HCT116 (cell line): ENCODE results near the gene CAPN9. TPM values are rescaled to one million over a fixed set of nuclear protein-coding genes. Genes with fewer than 3 reads are reported as not detected.

ENCODE experiments used
- ATAC-seq: fragments of 200-7000 bp; cut with Tn5 transposase; 2 replicates; pipeline ENCODE4 v1.9.1; 2020; ENCODE audit warnings: mild to moderate bottlenecking, moderate library complexity
- BruUV-seq: library from RNA; stranded (reverse); fragments of 400-500 nt; replicated peaks from 2 replicates; lab custom pipeline; 2021; lab: Mats Ljungman, UMichigan
- CTCF ChIA-PET: fragments of 300-600 bp; sonication (Branson Sonifier 250); formaldehyde crosslinking; loops from one replicate; lab custom pipeline; 2021; ENCODE audit warnings: antibody characterized with exemption; lab: Charles Lee
- POLR2A ChIA-PET: fragments of 300-600, 350-600 bp; sonication (Branson Sonifier 250); formaldehyde crosslinking; loops from one replicate; lab custom pipeline; 2021; ENCODE audit warnings: antibody characterized with exemption; lab: Charles Lee
- RAD21 ChIA-PET, 2 experiments: fragments of 300-600 bp; sonication (Branson Sonifier 250); formaldehyde crosslinking; loops; one replicate each; lab custom pipeline; 2023; ENCODE audit warnings: low total read pairs in 2 of 2; ENCODE audit not compliant: uncharacterized antibody in 2 of 2, unreplicated experiment in 2 of 2, low non-redundant PET in 1 of 2; lab: Charles Lee
- DNase-seq: peaks from one replicate; pipeline ENCODE4 v3.0.0-alpha.2; 2010; ENCODE audit warnings: low read depth, low spot score
- H2AFZ ChIP-seq: fragments of 200-600 bp; shearing (Covaris generic), sonication (generic); 2 replicates; pipeline ENCODE4 v1.6.1; 2017; ENCODE audit warnings: low read depth, mixed run types, mixed read lengths, antibody characterized with exemption, low read length; ENCODE audit not compliant: poor library complexity, severe bottlenecking
- H3K27ac ChIP-seq: 2 replicates; pipeline ENCODE4 v1.5.1; 2012; ENCODE audit warnings: low read depth, low read length
- H3K27me3 ChIP-seq: fragments of 200-600 bp; sonication (generic); 2 replicates; pipeline ENCODE4 v1.6.1; 2016; ENCODE audit warnings: mixed run types, low read length, mixed read lengths; ENCODE audit not compliant: insufficient read depth
- H3K36me3 ChIP-seq, 2 experiments: fragments of 200-500 bp in 1 of 2; fragments of 200-600 bp in 1 of 2; sonication (Bioruptor generic) in 1 of 2; sonication (generic) in 1 of 2; 2 replicates each; pipeline versions ENCODE4 v1.5.1 to v1.6.1; 2014 to 2016; ENCODE audit warnings: low read length in 2 of 2, inconsistent platforms in 1 of 2, mixed read lengths in 1 of 2, mixed run types in 1 of 2; ENCODE audit not compliant: insufficient read depth in 2 of 2, control insufficient read depth in 1 of 2
- H3K4me1 ChIP-seq, 2 experiments: fragments of 200-600 bp in 1 of 2; sonication (generic) in 1 of 2; 2 replicates each; pipeline versions ENCODE4 v1.5.1 to v1.6.1; 2012 to 2017; ENCODE audit warnings: low read length in 2 of 2, inconsistent platforms in 1 of 2, mild to moderate bottlenecking in 1 of 2, mixed read lengths in 1 of 2, mixed run types in 1 of 2, moderate library complexity in 1 of 2; ENCODE audit not compliant: insufficient read depth in 2 of 2, control insufficient read depth in 1 of 2
- H3K4me2 ChIP-seq: fragments of 200-600 bp; sonication (generic); 2 replicates; pipeline ENCODE4 v1.6.1; 2017; ENCODE audit warnings: mixed run types, low read length, mixed read lengths
- H3K4me3 ChIP-seq, 2 experiments: fragments of 200-600 bp in 1 of 2; sonication (generic) in 1 of 2; replicated peaks in 1 of 2; 2 replicates each; pipeline ENCODE4 v1.5.1; 2011 to 2016; ENCODE audit warnings: low read length in 2 of 2, control low read depth in 1 of 2, low read depth in 1 of 2, mild to moderate bottlenecking in 1 of 2, mixed read lengths in 1 of 2, mixed run types in 1 of 2
- H3K79me2 ChIP-seq: fragments of 200-600 bp; sonication (generic); 2 replicates; pipeline ENCODE4 v1.6.1; 2017; ENCODE audit warnings: mild to moderate bottlenecking, mixed run types, low read length, moderate library complexity, mixed read lengths; ENCODE audit not compliant: insufficient read depth
- H3K9ac ChIP-seq: fragments of 200-600 bp; sonication (generic); 2 replicates; pipeline ENCODE4 v1.6.1; 2016; ENCODE audit warnings: low read length, mixed read lengths
- H3K9me2 ChIP-seq: fragments of 200-600 bp; sonication (generic), shearing (Covaris generic); 2 replicates; pipeline ENCODE4 v1.6.1; 2017; ENCODE audit warnings: mixed run types, mild to moderate bottlenecking, moderate library complexity; ENCODE audit not compliant: insufficient read depth
- H3K9me3 ChIP-seq, 2 experiments: fragments of 200-500 bp in 1 of 2; fragments of 200-600 bp in 1 of 2; sonication (Bioruptor generic) in 1 of 2; sonication (generic) in 1 of 2; 2 replicates each; pipeline ENCODE4 v1.6.1; 2014 to 2017; ENCODE audit warnings: low read length in 2 of 2, mixed read lengths in 2 of 2, inconsistent platforms in 1 of 2, low read depth in 1 of 2, mild to moderate bottlenecking in 1 of 2, mixed run types in 1 of 2, moderate library complexity in 1 of 2; ENCODE audit not compliant: control insufficient read depth in 1 of 2, insufficient read depth in 1 of 2
- H4K20me1 ChIP-seq: fragments of 200-600 bp; sonication (generic), shearing (Covaris generic); 2 replicates; pipeline ENCODE4 v1.6.1; 2017; ENCODE audit warnings: mixed run types, mild to moderate bottlenecking, moderate library complexity; ENCODE audit not compliant: insufficient read depth
- CEBPB ChIP-seq: IDR thresholded peaks from 2 replicates; pipeline ENCODE4 v1.6.1; 2012; ENCODE audit warnings: low read depth
- JUND ChIP-seq: IDR thresholded peaks from 2 replicates; pipeline ENCODE4 v1.6.1; 2012
- POLR2A ChIP-seq: IDR thresholded peaks from 2 replicates; pipeline ENCODE4 v1.7.0; 2011; ENCODE audit warnings: borderline replicate concordance; ENCODE audit not compliant: insufficient read depth, insufficient read length; ENCODE audit errors: extremely low read depth
- POLR2AphosphoS5 ChIP-seq: IDR thresholded peaks from 2 replicates; pipeline ENCODE4 v1.6.1; 2011; ENCODE audit warnings: mild to moderate bottlenecking, low read depth, low read length, moderate library complexity
- TCF7L2 ChIP-seq: IDR thresholded peaks from 2 replicates; pipeline ENCODE4 v1.7.0; 2011; ENCODE audit warnings: borderline replicate concordance, inconsistent platforms; ENCODE audit not compliant: insufficient read depth, insufficient read length; ENCODE audit errors: extremely low read depth
- intact Hi-C: fragments of 100-400 bp; cut with micrococcal nuclease; formaldehyde crosslinking; loops from 2 replicates; pipeline ENCODE4 v1.10.0; 2022
- total RNA-seq: library from RNA; stranded (reverse); gene quantifications from one replicate; pipeline ENCODE4 v1.2.1, GENCODE V29; 2021; ENCODE audit not compliant: unreplicated experiment
- TF ChIP-seq, protein P1 (sequence below): IDR thresholded peaks from 2 replicates; pipeline ENCODE4 v1.6.1; 2012
- TF ChIP-seq, protein P2 (sequence below): IDR thresholded peaks from 2 replicates; pipeline ENCODE4 v1.6.1; 2012; ENCODE audit warnings: low read depth
- TF ChIP-seq, protein P3 (sequence below): IDR thresholded peaks from 2 replicates; pipeline ENCODE4 v1.6.1; 2011; ENCODE audit warnings: mild to moderate bottlenecking, low read length, moderate library complexity; ENCODE audit not compliant: insufficient replicate concordance; ENCODE audit errors: extremely low read depth

CAPN9 gene
- total RNA-seq, 1 experiment from 2014 or later, result not detected

DNA sequence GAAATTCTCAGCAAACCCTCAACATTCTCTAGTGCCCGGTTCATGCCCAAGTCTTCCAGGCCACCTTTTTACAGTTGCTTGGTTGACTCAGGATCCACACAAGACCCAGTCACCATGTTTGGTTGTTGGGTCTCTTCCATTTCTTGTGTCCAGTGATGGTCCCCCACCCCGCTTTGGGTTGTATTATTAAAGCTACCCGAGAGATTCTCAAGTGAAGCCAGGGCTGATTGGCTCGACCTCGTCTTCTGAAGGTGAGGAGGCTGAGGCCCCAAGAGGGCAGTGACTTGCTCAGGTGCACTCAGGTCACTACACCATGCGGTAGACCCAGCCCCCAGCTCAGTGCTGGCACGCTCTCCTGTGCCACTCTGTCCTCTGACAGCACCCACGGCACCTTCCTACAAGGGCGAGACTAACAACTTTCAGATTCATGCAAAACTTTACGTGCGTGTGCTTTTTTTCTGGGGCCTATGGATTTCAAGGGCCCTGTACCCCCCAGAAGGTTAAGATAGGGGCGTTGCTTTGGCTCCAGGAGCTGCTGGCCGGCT is 50.3 kb downstream of the CAPN9 start:
- H3K79me2 ChIP-seq, result no peaks in the 10 kb centered on the region
- H2AFZ ChIP-seq, result no peak overlapping the region
- no peak overlapping the region for H3K4me2 ChIP-seq
- H3K9ac ChIP-seq, result no peak overlapping the region
- RAD21 ChIA-PET, result interaction anchor here in 1 of 2 experiments (1.1 kb wide), 1 partner anchor 410 kb away, joined by 3 read pairs; no protein-coding TSS in a partner anchor
- H3K27me3 ChIP-seq, result no peaks in the 10 kb centered on the region
- intact Hi-C loops, result loop anchor here (5.0 kb wide), 2 partner anchors 120 to 805 kb away; no protein-coding TSS in a partner anchor
- no TSS peak for BruUV-seq
- H3K9me3 ChIP-seq, result no peaks in the 10 kb centered on the region
- H3K27ac ChIP-seq, result no peak overlapping the region
- DNase-seq (no peak), ATAC-seq (0 out of 2 replicates have a peak, but pooled peaks have one; percentile 5)
- H3K36me3 ChIP-seq, result no peaks in the 10 kb centered on the region
- TF ChIP-seq, protein P1, sequence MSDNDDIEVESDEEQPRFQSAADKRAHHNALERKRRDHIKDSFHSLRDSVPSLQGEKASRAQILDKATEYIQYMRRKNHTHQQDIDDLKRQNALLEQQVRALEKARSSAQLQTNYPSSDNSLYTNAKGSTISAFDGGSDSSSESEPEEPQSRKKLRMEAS, result no peak
- TF ChIP-seq JUND (no peak), POLR2A (no peak), POLR2AphosphoS5 (no peak), CEBPB (no peak), TCF7L2 (no peak)
- TF ChIP-seq, protein P2, sequence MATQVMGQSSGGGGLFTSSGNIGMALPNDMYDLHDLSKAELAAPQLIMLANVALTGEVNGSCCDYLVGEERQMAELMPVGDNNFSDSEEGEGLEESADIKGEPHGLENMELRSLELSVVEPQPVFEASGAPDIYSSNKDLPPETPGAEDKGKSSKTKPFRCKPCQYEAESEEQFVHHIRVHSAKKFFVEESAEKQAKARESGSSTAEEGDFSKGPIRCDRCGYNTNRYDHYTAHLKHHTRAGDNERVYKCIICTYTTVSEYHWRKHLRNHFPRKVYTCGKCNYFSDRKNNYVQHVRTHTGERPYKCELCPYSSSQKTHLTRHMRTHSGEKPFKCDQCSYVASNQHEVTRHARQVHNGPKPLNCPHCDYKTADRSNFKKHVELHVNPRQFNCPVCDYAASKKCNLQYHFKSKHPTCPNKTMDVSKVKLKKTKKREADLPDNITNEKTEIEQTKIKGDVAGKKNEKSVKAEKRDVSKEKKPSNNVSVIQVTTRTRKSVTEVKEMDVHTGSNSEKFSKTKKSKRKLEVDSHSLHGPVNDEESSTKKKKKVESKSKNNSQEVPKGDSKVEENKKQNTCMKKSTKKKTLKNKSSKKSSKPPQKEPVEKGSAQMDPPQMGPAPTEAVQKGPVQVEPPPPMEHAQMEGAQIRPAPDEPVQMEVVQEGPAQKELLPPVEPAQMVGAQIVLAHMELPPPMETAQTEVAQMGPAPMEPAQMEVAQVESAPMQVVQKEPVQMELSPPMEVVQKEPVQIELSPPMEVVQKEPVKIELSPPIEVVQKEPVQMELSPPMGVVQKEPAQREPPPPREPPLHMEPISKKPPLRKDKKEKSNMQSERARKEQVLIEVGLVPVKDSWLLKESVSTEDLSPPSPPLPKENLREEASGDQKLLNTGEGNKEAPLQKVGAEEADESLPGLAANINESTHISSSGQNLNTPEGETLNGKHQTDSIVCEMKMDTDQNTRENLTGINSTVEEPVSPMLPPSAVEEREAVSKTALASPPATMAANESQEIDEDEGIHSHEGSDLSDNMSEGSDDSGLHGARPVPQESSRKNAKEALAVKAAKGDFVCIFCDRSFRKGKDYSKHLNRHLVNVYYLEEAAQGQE, result no peak
- TF ChIP-seq, protein P3, sequence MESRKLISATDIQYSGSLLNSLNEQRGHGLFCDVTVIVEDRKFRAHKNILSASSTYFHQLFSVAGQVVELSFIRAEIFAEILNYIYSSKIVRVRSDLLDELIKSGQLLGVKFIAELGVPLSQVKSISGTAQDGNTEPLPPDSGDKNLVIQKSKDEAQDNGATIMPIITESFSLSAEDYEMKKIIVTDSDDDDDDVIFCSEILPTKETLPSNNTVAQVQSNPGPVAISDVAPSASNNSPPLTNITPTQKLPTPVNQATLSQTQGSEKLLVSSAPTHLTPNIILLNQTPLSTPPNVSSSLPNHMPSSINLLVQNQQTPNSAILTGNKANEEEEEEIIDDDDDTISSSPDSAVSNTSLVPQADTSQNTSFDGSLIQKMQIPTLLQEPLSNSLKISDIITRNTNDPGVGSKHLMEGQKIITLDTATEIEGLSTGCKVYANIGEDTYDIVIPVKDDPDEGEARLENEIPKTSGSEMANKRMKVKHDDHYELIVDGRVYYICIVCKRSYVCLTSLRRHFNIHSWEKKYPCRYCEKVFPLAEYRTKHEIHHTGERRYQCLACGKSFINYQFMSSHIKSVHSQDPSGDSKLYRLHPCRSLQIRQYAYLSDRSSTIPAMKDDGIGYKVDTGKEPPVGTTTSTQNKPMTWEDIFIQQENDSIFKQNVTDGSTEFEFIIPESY, result no peak
- POLR2A ChIA-PET, result no interaction called here
- H3K4me3 ChIP-seq, result no peak overlapping the region
- H3K4me1 ChIP-seq, result no peaks in the 10 kb centered on the region
- CTCF ChIA-PET, result interaction anchor here (0.7 to 1.6 kb wide), 5 partner anchors 9 to 181 kb away, joined by 3 to 7 read pairs (median 3); partner anchors contain the start of genes ARV1 and TTC13
- no peaks in the 10 kb centered on the region for H3K9me2 ChIP-seq
- no peaks in the 10 kb centered on the region for H4K20me1 ChIP-seq
